Stimulated activated CD4-positive, alpha-beta T cell treated with anti-CD3 and anti-CD28 coated beads, TNF-alpha, amount 100 ng/mL, for 24 hours (primary cell): ENCODE measurements around the gene KCND1.
"Not testable (repeated sequence)": the region's sequence is repeated elsewhere in the genome, so short reads cannot be mapped to it uniquely, and the experiment has no call there.

Source experiments
- DNase-seq, 3 experiments: peaks; one replicate each; pipeline ENCODE4 v3.0.0-alpha.2; 2020; ENCODE audit warnings: low read depth in 3 of 3

KCND1 gene

GRCh38 chrX:48971249-48972219, at the start of gene KCND1:
Gene KCND1 (minus strand): TSS chrX:48971844. CDS start chrX:48970271, 1,573 bp downstream.
- DNase-seq: peak in 1 of 3 experiments; percentile 13

GRCh38 chrX:49019599-49020249, 48.1 kb upstream of the KCND1 start:
- no peak for DNase-seq

- DNase-seq: no peak
Observed at GRCh38 chrX:49019050-49019449, 47.4 kb upstream of the KCND1 start.

- DNase-seq: no peak
Observed at GRCh38 chrX:49003696-49004095, 32.1 kb upstream of the KCND1 start.

- DNase-seq: peak; percentile 42 to 70 (median 61)
Observed at GRCh38 chrX:49002091-49002935, 30.7 kb upstream of the KCND1 start, which contains the start of gene GRIPAP1. Gene GRIPAP1 (minus strand): TSS chrX:49002264. CDS start chrX:49002229, 35 bp downstream.

GRCh38 chrX:49001521-49002090, 30.0 kb upstream of the KCND1 start:
- DNase-seq: peak in 2 of 3 experiments; percentile 10 to 31

GRCh38 chrX:49000636-49001035, 29.0 kb upstream of the KCND1 start:
- no peak for DNase-seq

GRCh38 chrX:48999030-48999429, 27.4 kb upstream of the KCND1 start:
- no peak for DNase-seq

- peak in 1 of 3 experiments; percentile 3 for DNase-seq
Observed at GRCh38 chrX:48998391-48998790, 26.7 kb upstream of the KCND1 start.

- no peak for DNase-seq
Observed at GRCh38 chrX:48997865-48998264, 26.2 kb upstream of the KCND1 start.

GRCh38 chrX:48997455-48997854, 25.8 kb upstream of the KCND1 start:
- no peak for DNase-seq

GRCh38 chrX:48996969-48997368, 25.3 kb upstream of the KCND1 start:
- no peak for DNase-seq

- DNase-seq: no peak
Observed at GRCh38 chrX:48992341-48992740, 20.7 kb upstream of the KCND1 start.

- no peak for DNase-seq
Observed at GRCh38 chrX:48989483-48989882, 17.8 kb upstream of the KCND1 start.

- DNase-seq: no peak
Observed at GRCh38 chrX:48983896-48984295, 12.3 kb upstream of the KCND1 start.

- no peak for DNase-seq
Observed at GRCh38 chrX:48983081-48983480, 11.4 kb upstream of the KCND1 start.

- no peak for DNase-seq
Observed at GRCh38 chrX:48981178-48981577, 9.5 kb upstream of the KCND1 start.

GRCh38 chrX:48980341-48980740, 8.7 kb upstream of the KCND1 start:
- DNase-seq: not testable (repeated sequence)

- no peak for DNase-seq
Observed at GRCh38 chrX:48978226-48978625, 6.6 kb upstream of the KCND1 start.

GRCh38 chrX:48976086-48976485, 4.4 kb upstream of the KCND1 start:
- no peak for DNase-seq

GRCh38 chrX:48975541-48975940, 3.9 kb upstream of the KCND1 start:
- no peak for DNase-seq
